Measurements from ENCODE around the gene NOL6. TPM values are rescaled to one million over a fixed set of nuclear protein-coding genes. Genes with fewer than 3 reads are reported as not detected.

NOL6 gene
- total RNA-seq, 4 donors from 2014 or later: 26.2 to 40.2 (median 31.5) TPM

DNA sequence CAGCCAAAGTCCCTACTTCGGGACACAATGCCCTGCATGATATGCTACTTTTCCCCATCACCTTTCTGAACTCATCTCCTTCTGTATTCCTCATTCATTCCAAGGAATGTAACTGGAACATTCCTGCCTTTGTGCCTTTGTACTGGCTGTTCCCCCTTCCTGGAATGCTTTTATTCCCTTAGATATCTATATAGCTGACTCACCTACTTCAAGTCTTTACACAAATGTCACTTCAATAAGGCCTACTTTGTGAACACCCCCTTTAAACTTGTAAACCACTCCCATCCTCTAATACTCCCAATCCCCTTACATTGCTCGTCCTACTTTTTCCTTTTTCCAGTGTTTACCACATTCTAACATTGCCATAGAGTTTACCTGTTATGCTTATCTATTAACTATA, 2.4 kb downstream of the NOL6 start:
- no peak for DNase-seq (ENCODE audit: low spot score in 2 of 2)
- WGBS, 2 donors: 80 to 88% methylated on average over 2 of the region's 2 CpGs
- TF ChIP-seq POLR2A (IDR thresholded peaks at IDR 0.05): no peak
- TF ChIP-seq, protein P1, sequence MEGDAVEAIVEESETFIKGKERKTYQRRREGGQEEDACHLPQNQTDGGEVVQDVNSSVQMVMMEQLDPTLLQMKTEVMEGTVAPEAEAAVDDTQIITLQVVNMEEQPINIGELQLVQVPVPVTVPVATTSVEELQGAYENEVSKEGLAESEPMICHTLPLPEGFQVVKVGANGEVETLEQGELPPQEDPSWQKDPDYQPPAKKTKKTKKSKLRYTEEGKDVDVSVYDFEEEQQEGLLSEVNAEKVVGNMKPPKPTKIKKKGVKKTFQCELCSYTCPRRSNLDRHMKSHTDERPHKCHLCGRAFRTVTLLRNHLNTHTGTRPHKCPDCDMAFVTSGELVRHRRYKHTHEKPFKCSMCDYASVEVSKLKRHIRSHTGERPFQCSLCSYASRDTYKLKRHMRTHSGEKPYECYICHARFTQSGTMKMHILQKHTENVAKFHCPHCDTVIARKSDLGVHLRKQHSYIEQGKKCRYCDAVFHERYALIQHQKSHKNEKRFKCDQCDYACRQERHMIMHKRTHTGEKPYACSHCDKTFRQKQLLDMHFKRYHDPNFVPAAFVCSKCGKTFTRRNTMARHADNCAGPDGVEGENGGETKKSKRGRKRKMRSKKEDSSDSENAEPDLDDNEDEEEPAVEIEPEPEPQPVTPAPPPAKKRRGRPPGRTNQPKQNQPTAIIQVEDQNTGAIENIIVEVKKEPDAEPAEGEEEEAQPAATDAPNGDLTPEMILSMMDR (IDR thresholded peaks at IDR 0.05): no peak
- no peak overlapping the region for H3K4me3 ChIP-seq (ENCODE audit: low read depth, poor library complexity, severe bottlenecking)
- intact Hi-C loops (cut with DNase I; ENCODE audit: low total_unique reads): no loop called here

DNA sequence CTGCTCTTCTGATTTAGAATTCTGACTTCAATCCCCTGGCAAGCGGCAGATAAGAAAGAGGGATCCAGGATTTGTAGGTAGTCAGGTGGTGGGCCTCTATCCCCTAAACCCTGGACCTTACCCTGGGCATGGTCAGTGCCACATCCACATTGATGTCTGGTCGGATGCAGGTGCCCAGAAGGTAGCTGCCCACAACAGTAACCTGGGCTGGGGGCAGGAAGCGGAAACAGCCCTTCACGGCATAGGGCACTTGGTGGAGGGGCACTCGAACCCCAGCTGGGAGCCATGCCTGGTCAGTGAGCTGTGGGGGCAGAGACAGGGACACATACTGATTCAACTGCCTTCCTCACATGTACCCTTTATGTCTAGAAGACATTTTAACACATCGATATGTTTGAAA, 3.8 kb downstream of the NOL6 start:
- intact Hi-C loops (cut with DNase I; ENCODE audit: low total_unique reads): loop anchor here (5.0 to 10.0 kb wide), 3 partner anchors 68 to 185 kb away; partner anchors contain the start of gene AQP7
- WGBS, 2 donors: 93 to 94% methylated on average over 6 of the region's 6 CpGs

DNA sequence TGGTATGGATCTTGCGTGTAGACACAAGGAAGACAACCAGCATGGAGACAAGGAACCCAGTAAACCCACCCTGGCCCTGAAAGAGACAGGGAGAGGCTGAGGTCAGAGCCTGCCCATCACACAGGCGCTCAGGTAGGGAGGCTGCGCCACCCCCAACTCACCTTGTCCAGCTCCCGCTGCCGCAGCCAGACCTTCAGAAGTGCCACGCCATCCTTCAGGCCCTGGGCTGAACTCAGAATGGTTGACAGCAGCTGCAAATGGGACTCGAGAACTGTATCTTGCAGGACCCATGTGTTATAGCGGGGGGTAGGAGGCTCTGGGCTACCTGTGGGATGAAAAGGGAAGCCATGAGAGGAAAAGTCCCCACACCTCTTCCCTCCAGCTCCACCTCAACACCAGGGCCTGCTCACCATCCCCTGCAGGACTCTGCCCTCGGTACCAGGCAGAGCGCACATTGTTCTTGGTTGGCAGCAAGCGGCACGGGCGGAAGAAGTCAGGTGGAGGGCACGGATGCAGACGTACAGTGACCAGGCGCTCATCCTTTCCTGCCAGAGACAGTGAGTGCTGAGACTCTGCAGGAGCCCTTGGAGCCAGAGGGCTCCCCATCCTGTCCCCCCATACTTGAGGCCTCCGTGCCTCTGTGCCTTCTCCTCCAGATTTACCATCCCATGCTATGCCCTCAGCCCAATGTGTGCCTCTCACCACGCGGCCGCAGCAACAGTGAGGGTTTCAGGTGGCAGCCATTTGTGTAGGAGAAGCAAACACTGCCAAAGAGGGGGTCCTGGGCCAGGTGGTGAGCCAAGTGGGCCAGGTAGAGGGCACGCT, 4.7 kb downstream of the NOL6 start:
- TF ChIP-seq POLR2A (IDR thresholded peaks at IDR 0.05): no peak
- TF ChIP-seq, protein P1 (IDR thresholded peaks at IDR 0.05): no peak
- no peak overlapping the region for H3K4me3 ChIP-seq (ENCODE audit: low read depth, poor library complexity, severe bottlenecking)
- peak in 1 of 2 donors; percentile 52 for DNase-seq (ENCODE audit: low spot score in 2 of 2)
- 94% methylated on average over 17 to 21 of the region's 21 CpGs for WGBS, 2 donors
- intact Hi-C loops (cut with DNase I; ENCODE audit: low total_unique reads): loop anchor here (5.0 to 10.0 kb wide), 3 partner anchors 67 to 184 kb away; partner anchors contain the start of gene AQP7

More for the DNA sequence above, 3.8 kb downstream of the NOL6 start:
- DNase-seq (ENCODE audit: low spot score in 2 of 2): peak in 1 of 2 donors; percentile 59
- no peak overlapping the region for H3K4me3 ChIP-seq (ENCODE audit: low read depth, poor library complexity, severe bottlenecking)
- TF ChIP-seq POLR2A (IDR thresholded peaks at IDR 0.05): no peak
- TF ChIP-seq, protein P1 (IDR thresholded peaks at IDR 0.05): no peak

DNA sequence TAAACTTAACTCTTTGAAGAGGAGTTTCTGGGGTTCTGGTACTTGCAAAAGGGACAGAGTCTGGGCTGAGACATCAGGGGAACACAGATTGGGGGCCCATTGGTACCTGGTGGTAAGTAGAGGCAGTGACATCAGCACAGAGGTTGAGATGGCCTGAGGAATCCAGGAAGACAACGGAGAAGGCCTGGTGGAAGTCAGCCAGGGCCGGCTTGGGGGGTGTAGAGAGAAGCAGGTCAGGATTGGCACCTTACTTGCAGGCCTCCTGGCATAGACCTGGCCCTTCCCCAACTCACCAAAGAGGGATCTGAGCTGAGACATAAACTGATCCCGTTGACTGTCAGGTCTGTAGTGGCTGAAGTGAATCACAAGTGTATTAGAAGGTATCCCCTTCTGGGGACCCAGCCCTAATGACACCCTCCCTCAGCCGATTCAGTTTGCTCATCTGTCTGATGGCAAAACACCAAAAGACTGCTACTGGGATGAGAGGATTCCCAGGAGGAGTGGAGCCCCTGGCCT, 5.5 kb downstream of the NOL6 start:
- intact Hi-C loops (cut with DNase I; ENCODE audit: low total_unique reads): loop anchor here (5.0 to 10.0 kb wide), 3 partner anchors 66 to 183 kb away; partner anchors contain the start of gene AQP7
- 72 to 77% methylated on average over 4 of the region's 4 CpGs for WGBS, 2 donors
- TF ChIP-seq, protein P1 (IDR thresholded peaks at IDR 0.05): no peak
- no peak for TF ChIP-seq POLR2A (IDR thresholded peaks at IDR 0.05)
- no peak for DNase-seq (ENCODE audit: low spot score in 2 of 2)
- H3K4me3 ChIP-seq (ENCODE audit: low read depth, poor library complexity, severe bottlenecking): no peak overlapping the region

DNA sequence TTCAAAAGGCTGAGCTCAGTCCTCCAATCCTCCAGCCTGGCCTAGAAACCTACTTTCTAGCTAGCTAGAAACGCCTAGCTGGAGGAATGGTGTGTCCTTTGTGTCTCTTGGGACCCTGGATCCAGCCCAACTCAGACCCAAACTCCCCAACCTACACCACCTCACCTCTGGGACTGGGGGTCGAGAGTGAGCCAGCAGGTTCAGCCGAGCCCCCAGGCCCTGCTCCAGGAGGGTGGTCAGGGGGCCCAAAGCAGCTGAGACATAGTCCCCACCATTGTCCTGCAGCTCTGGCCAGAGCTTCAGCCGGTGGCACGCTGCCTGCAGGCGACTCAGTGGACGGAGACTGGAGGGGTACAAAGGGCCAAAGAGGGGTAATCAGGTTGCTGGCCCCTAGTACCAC, 6.2 kb downstream of the NOL6 start:
- intact Hi-C loops (cut with DNase I; ENCODE audit: low total_unique reads): loop anchor here (5.0 to 10.0 kb wide), 3 partner anchors 65 to 183 kb away; partner anchors contain the start of gene AQP7
- DNase-seq (ENCODE audit: low spot score in 2 of 2): no peak
- H3K4me3 ChIP-seq (ENCODE audit: low read depth, poor library complexity, severe bottlenecking): no peak overlapping the region
- TF ChIP-seq, protein P1 (IDR thresholded peaks at IDR 0.05): no peak
- TF ChIP-seq POLR2A (IDR thresholded peaks at IDR 0.05): no peak
- WGBS, 2 donors: 77 to 88% methylated on average over 7 of the region's 7 CpGs
